ENCODE data around the gene MTMR2. TPM values are rescaled to one million over a fixed set of nuclear protein-coding genes. Genes with fewer than 3 reads are reported as not detected.

MTMR2 gene
- total and polyA plus RNA-seq, 2 of the 13 experiments (the other 11 are each of a cell fraction or from before 2014, with no cell fraction given), result 12.7 to 22.3 TPM

GRCh38 chr11:95788921-95789505 is 134.9 kb downstream of the MTMR2 start:
- ATAC-seq (peak; percentile 13), FAIRE-seq (no peak), DNase-seq (ENCODE audit: low spot score) (peak; percentile 30)
- CTCF ChIA-PET (ENCODE audit: low intra/inter-chr PET ratio, low total read pairs), result no interaction called here
- Histone ChIP-seq H3K4me1 (ENCODE audit: insufficient read depth, low read length) (peaks cover 41% of the 10 kb centered on the region), H3K9me3 (ENCODE audit: low read length) (no peaks in the 10 kb centered on the region), H3K36me3 (replicated peaks in 1 of 2; ENCODE audit: control insufficient read depth in 1 of 2, insufficient read depth in 2 of 2, low read length in 2 of 2) (peaks cover 5 to 14% of the 10 kb centered on the region in 2 experiments), H3K27me3 (ENCODE audit: control insufficient read depth in 1 of 2, insufficient read depth in 2 of 2, low read length in 2 of 2) (no peaks in the 10 kb centered on the region; a peak in 1 of 5 replicates), H3K9ac (ENCODE audit: insufficient read depth, low read depth, low read length) (peak overlapping the region; percentile 97), H4K20me1 (ENCODE audit: insufficient read depth, low read length) (no peaks in the 10 kb centered on the region; the same call in 1 of the 2 replicates), H3K79me2 (ENCODE audit: insufficient read depth, low read length) (peaks cover 47% of the 10 kb centered on the region), H2AFZ (ENCODE audit: low read length) (no peak overlapping the region), H3K4me3 (replicated peaks in 1 of 3; ENCODE audit: insufficient read depth in 1 of 3, low read depth in 2 of 3, low read length in 3 of 3) (peak overlapping the region; percentile 87 to 98 (median 97)), H3K27ac (ENCODE audit: extremely low read length, insufficient read depth, low read length) (peak overlapping the region; percentile 98), H3K4me2 (ENCODE audit: low read depth, low read length) (peak overlapping the region; percentile 83)
- 2% methylated on average over 11 of the region's 34 CpGs for WGBS (ENCODE audit: low lambda C conversion rate)
- POLR2A ChIA-PET, result interaction anchor here (0.8 to 3.3 kb wide), 8 partner anchors 9 to 816 kb away, joined by 3 to 35 read pairs (median 4); partner anchors contain the start of genes CCDC82, CWC15, JRKL and KDM4D
- in situ Hi-C loops (cut with HindIII; ENCODE audit: extremely low pct_ligation_motif_present, low pct_unique_long_range_greater_than_20kb), result no loop called here
- no TSS peak for BruUV-seq (replicated peaks)
- intact Hi-C loops (cut with micrococcal nuclease; ENCODE audit: unreplicated experiment), result loop anchor here (1.0 to 2.0 kb wide), 2 partner anchors 558 to 600 kb away; partner anchors contain the start of genes CCDC82 and SESN3
- TF ChIP-seq, protein P1, sequence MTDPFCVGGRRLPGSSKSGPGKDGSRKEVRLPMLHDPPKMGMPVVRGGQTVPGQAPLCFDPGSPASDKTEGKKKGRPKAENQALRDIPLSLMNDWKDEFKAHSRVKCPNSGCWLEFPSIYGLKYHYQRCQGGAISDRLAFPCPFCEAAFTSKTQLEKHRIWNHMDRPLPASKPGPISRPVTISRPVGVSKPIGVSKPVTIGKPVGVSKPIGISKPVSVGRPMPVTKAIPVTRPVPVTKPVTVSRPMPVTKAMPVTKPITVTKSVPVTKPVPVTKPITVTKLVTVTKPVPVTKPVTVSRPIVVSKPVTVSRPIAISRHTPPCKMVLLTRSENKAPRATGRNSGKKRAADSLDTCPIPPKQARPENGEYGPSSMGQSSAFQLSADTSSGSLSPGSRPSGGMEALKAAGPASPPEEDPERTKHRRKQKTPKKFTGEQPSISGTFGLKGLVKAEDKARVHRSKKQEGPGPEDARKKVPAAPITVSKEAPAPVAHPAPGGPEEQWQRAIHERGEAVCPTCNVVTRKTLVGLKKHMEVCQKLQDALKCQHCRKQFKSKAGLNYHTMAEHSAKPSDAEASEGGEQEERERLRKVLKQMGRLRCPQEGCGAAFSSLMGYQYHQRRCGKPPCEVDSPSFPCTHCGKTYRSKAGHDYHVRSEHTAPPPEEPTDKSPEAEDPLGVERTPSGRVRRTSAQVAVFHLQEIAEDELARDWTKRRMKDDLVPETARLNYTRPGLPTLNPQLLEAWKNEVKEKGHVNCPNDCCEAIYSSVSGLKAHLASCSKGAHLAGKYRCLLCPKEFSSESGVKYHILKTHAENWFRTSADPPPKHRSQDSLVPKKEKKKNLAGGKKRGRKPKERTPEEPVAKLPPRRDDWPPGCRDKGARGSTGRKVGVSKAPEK (CRISPR knock-in tag; IDR thresholded peaks at IDR 0.05; ENCODE audit: borderline replicate concordance), result 0 out of 2 replicates have a peak, but pooled peaks have one; percentile 64
- TF ChIP-seq ZNF292 (CRISPR knock-in tag; IDR thresholded peaks at IDR 0.05; ENCODE audit: borderline replicate concordance, low read depth) (peak; percentile 27; the same call in 1 of the 2 replicates), ZNF678 (CRISPR knock-in tag; IDR thresholded peaks at IDR 0.05) (peak; percentile 56; the same call in 1 of the 2 replicates), REXO4 (CRISPR knock-in tag; IDR thresholded peaks at IDR 0.05; ENCODE audit: borderline replicate concordance) (no peak), SP140L (CRISPR knock-in tag; IDR thresholded peaks at IDR 0.05; ENCODE audit: borderline replicate concordance) (no peak), SIN3A (IDR thresholded peaks at IDR 0.05; ENCODE audit: borderline replicate concordance, low read depth, low read length) (0 out of 2 replicates have a peak, but pooled peaks have one; percentile 24), ZNF33B (CRISPR knock-in tag; IDR thresholded peaks at IDR 0.05) (0 out of 2 replicates have a peak, but pooled peaks have one; percentile 15), ZNF446 (CRISPR knock-in tag; IDR thresholded peaks at IDR 0.05) (peak; percentile 90), ZNF709 (CRISPR knock-in tag; IDR thresholded peaks at IDR 0.05) (peak; percentile 91; the same call in 1 of the 2 replicates), MEF2D (CRISPR knock-in tag; IDR thresholded peaks at IDR 0.05) (0 out of 2 replicates have a peak, but pooled peaks have one; percentile 16), TOE1 (CRISPR knock-in tag; IDR thresholded peaks at IDR 0.05) (0 out of 2 replicates have a peak, but pooled peaks have one; percentile 9), ZFP62 (CRISPR knock-in tag; IDR thresholded peaks at IDR 0.05) (no peak), ZNF224 (CRISPR knock-in tag; IDR thresholded peaks at IDR 0.05) (peak; percentile 51; the same call in 1 of the 2 replicates), RXRA (CRISPR knock-in tag; IDR thresholded peaks at IDR 0.05) (peak; percentile 16; the same call in 1 of the 2 replicates), GZF1 (CRISPR knock-in tag; IDR thresholded peaks at IDR 0.05) (0 out of 2 replicates have a peak, but pooled peaks have one; percentile 63), HES4 (CRISPR knock-in tag; IDR thresholded peaks at IDR 0.05; ENCODE audit: borderline replicate concordance) (0 out of 2 replicates have a peak, but pooled peaks have one; percentile 79)
- TF ChIP-seq, protein P2, sequence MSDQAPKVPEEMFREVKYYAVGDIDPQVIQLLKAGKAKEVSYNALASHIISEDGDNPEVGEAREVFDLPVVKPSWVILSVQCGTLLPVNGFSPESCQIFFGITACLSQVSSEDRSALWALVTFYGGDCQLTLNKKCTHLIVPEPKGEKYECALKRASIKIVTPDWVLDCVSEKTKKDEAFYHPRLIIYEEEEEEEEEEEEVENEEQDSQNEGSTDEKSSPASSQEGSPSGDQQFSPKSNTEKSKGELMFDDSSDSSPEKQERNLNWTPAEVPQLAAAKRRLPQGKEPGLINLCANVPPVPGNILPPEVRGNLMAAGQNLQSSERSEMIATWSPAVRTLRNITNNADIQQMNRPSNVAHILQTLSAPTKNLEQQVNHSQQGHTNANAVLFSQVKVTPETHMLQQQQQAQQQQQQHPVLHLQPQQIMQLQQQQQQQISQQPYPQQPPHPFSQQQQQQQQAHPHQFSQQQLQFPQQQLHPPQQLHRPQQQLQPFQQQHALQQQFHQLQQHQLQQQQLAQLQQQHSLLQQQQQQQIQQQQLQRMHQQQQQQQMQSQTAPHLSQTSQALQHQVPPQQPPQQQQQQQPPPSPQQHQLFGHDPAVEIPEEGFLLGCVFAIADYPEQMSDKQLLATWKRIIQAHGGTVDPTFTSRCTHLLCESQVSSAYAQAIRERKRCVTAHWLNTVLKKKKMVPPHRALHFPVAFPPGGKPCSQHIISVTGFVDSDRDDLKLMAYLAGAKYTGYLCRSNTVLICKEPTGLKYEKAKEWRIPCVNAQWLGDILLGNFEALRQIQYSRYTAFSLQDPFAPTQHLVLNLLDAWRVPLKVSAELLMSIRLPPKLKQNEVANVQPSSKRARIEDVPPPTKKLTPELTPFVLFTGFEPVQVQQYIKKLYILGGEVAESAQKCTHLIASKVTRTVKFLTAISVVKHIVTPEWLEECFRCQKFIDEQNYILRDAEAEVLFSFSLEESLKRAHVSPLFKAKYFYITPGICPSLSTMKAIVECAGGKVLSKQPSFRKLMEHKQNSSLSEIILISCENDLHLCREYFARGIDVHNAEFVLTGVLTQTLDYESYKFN (CRISPR knock-in tag; conservative IDR thresholded peaks at IDR 0.05), result no peak

Data from HepG2 (cell line).